Gastrocnemius medialis (tissue), 4 donors: ENCODE results near the gene BLOC1S5.

ENCODE experiments used
- CTCF ChIP-seq, 5 experiments: fragments of 450-650 bp in 3 of 5; fragments of 200-600 bp in 2 of 5; sonication (generic) in 2 of 5; IDR thresholded peaks in 4 of 5; conservative IDR thresholded peaks in 1 of 5; 1 replicate in 4 of 5; 2 replicates in 1 of 5; pipeline ENCODE4 v1.5.1; 2016 to 2019; ENCODE audit warnings: antibody characterized with exemption in 5 of 5, mild to moderate bottlenecking in 3 of 5, moderate library complexity in 3 of 5
- POLR2A ChIP-seq, 2 donors: fragments of 450-650 bp; IDR thresholded peaks; one replicate each; pipeline ENCODE4 v1.6.1; 2017; ENCODE audit warnings: antibody characterized with exemption in 2 of 2, mild to moderate bottlenecking in 2 of 2, moderate library complexity in 2 of 2

GRCh38 chr6:8027965-8028651 is 36.1 kb downstream of the BLOC1S5 start:
- TF ChIP-seq CTCF (IDR thresholded peaks at IDR 0.05 in 4 of 5, conservative IDR thresholded peaks at IDR 0.05 in 1 of 5): no peak
- TF ChIP-seq POLR2A (IDR thresholded peaks at IDR 0.05): no peak
